HuH-7 (cell line): Measurements from ENCODE around the gene SYS1.

Experiments used
- DNase-seq: peaks from one replicate; pipeline ENCODE4 v3.0.0; 2011; ENCODE audit warnings: low spot score

The SYS1 gene

DNA sequence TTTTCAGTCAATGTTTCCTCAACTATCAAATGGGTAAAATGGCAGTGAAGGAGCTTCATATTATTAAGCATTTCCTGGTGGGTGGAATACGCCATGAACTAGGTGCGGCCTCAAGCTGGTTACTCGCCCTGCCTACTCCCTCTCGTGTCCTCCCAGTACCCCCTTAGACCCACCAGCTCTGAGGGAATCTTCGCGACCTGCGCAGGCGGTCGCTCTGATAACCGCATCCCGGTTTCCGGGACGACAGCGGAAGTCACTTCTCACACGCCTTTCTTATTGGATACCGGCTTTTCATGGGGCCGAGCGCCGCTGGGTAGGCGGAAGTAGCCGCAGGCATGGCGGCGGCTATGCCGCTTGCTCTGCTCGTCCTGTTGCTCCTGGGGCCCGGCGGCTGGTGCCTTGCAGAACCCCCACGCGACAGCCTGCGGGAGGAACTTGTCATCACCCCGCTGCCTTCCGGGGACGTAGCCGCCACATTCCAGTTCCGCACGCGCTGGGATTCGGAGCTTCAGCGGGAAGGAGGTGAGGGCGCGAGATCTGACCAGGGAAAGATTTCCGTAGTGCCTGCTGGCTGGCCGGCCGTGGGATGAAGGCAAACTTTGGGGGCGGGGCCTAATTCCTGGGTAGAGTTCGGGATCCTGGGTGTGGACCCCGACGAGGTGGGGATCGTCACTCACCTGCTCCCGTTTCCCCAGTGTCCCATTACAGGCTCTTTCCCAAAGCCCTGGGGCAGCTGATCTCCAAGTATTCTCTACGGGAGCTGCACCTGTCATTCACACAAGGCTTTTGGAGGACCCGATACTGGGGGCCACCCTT lies 53.1 kb downstream of the SYS1 start, which contains the start of gene PIGT:
Gene PIGT (plus strand): TSS at position 320 of the 816 bp plus-strand sequence. CDS start 16 bp downstream, at position 336.
- peak; percentile 93 for DNase-seq

DNA sequence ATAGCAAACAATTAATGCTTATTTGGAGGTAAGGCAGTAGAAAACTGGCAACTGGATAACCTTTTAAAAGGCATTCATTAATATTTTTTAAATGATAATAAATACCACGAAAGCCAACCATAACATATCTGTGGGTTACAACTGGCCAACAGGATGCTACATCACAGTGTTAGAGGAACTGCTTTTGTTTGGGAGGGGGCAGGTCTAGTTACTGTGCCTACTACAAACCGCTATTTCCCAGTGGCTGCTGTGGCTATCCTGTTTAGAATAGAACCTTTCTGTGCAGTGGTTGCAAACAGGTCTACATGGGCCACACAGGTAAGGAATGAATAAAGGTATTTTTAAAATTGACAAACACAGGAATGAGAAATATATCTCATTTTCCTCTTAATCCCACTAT lies 54.0 kb downstream of the SYS1 start:
- DNase-seq, result no peak
